ENCODE data around the gene CSTB. TPM values are rescaled to one million over a fixed set of nuclear protein-coding genes. Genes with fewer than 3 reads are reported as not detected.

Gene CSTB
- total and polyA plus RNA-seq, 7 experiments from 2014 or later = 14.7 to 66.5 (median 37.9) TPM

GRCh38 chr21:43799301-43799840, 23.3 kb upstream of the CSTB start:
- H3K27me3 Mint-ChIP-seq = no peaks in the 10 kb centered on the region
- intact Hi-C loops (cut with micrococcal nuclease) = no loop called here
- peaks cover 0 to 9% (median 0%) of the 10 kb centered on the region in 7 donors for H3K4me1 Mint-ChIP-seq
- no peak for ATAC-seq
- Histone ChIP-seq H3K4me3 (ENCODE audit: low read length) (no peak overlapping the region), H3K27ac (ENCODE audit: low read depth, low read length) (no peak overlapping the region), H3K9me3 (ENCODE audit: control insufficient read depth in 2 of 3, low read length in 3 of 3) (no peaks in the 10 kb centered on the region), H3K4me1 (ENCODE audit: control insufficient read depth in 2 of 2, insufficient read depth in 2 of 2, low read length in 2 of 2) (no peaks in the 10 kb centered on the region), H3K36me3 (ENCODE audit: control insufficient read depth in 2 of 3, insufficient read depth in 3 of 3, low read length in 3 of 3) (peaks cover 0 to 100% (median 20%) of the 10 kb centered on the region in 3 experiments), H3K27me3 (ENCODE audit: control insufficient read depth in 2 of 2, insufficient read depth in 2 of 2, low read length in 2 of 2) (no peaks in the 10 kb centered on the region)
- H3K9me3 Mint-ChIP-seq = no peaks in the 10 kb centered on the region
- no peak for DNase-seq
- CTCF ChIA-PET = no interaction called here
- no peak overlapping the region for H3K27ac Mint-ChIP-seq
- H3K36me3 Mint-ChIP-seq = peaks cover 0 to 55% (median 4%) of the 10 kb centered on the region in 5 donors
- H3K4me3 Mint-ChIP-seq = no peak overlapping the region
- POLR2A ChIA-PET = no interaction called here

GRCh38 chr21:43797925-43798715, 22.0 kb upstream of the CSTB start:
- Mint-ChIP-seq H3K4me1 (peaks cover 0 to 6% (median 0%) of the 10 kb centered on the region in 7 donors), H3K9me3 (no peaks in the 10 kb centered on the region), H3K4me3 (no peak overlapping the region), H3K27me3 (no peaks in the 10 kb centered on the region), H3K27ac (no peak overlapping the region), H3K36me3 (peaks cover 0 to 55% (median 4%) of the 10 kb centered on the region in 5 donors)
- Histone ChIP-seq H3K9me3 (ENCODE audit: control insufficient read depth in 2 of 3, low read length in 3 of 3) (no peaks in the 10 kb centered on the region), H3K27ac (ENCODE audit: low read depth, low read length) (no peak overlapping the region), H3K36me3 (ENCODE audit: control insufficient read depth in 2 of 3, insufficient read depth in 3 of 3, low read length in 3 of 3) (peaks cover 0 to 100% (median 20%) of the 10 kb centered on the region in 3 experiments), H3K4me3 (ENCODE audit: low read length) (no peak overlapping the region), H3K27me3 (ENCODE audit: control insufficient read depth in 2 of 2, insufficient read depth in 2 of 2, low read length in 2 of 2) (no peaks in the 10 kb centered on the region), H3K4me1 (ENCODE audit: control insufficient read depth in 2 of 2, insufficient read depth in 2 of 2, low read length in 2 of 2) (no peaks in the 10 kb centered on the region)
- POLR2A ChIA-PET = interaction anchor here (0.7 kb wide), 1 partner anchor 145 kb away, joined by 4 read pairs; no protein-coding TSS in a partner anchor
- ATAC-seq (no peak), DNase-seq (no peak)
- CTCF ChIA-PET = no interaction called here
- intact Hi-C loops (cut with micrococcal nuclease) = no loop called here

GRCh38 chr21:43797415-43797814, 21.3 kb upstream of the CSTB start:
- no peak overlapping the region for H3K4me3 ChIP-seq (ENCODE audit: low read length)
- Mint-ChIP-seq H3K9me3 (no peaks in the 10 kb centered on the region), H3K27ac (no peak overlapping the region), H3K4me3 (no peak overlapping the region), H3K27me3 (no peaks in the 10 kb centered on the region), H3K4me1 (peaks cover 0 to 6% (median 2%) of the 10 kb centered on the region in 7 donors), H3K36me3 (peaks cover 0 to 55% (median 9%) of the 10 kb centered on the region in 5 donors)
- H3K27ac ChIP-seq (ENCODE audit: low read depth, low read length) = no peak overlapping the region
- CTCF ChIA-PET = no interaction called here
- no peak for ATAC-seq
- intact Hi-C loops (cut with micrococcal nuclease) = no loop called here
- no peak for DNase-seq
- no peaks in the 10 kb centered on the region for H3K9me3 ChIP-seq (ENCODE audit: control insufficient read depth in 2 of 3, low read length in 3 of 3)
- H3K4me1 ChIP-seq (ENCODE audit: control insufficient read depth in 2 of 2, insufficient read depth in 2 of 2, low read length in 2 of 2) = no peaks in the 10 kb centered on the region
- POLR2A ChIA-PET = interaction anchor here (0.7 kb wide), 1 partner anchor 146 kb away, joined by 4 read pairs; no protein-coding TSS in a partner anchor
- peaks cover 0 to 100% (median 20%) of the 10 kb centered on the region in 3 experiments for H3K36me3 ChIP-seq (ENCODE audit: control insufficient read depth in 2 of 3, insufficient read depth in 3 of 3, low read length in 3 of 3)
- H3K27me3 ChIP-seq (ENCODE audit: control insufficient read depth in 2 of 2, insufficient read depth in 2 of 2, low read length in 2 of 2) = no peaks in the 10 kb centered on the region

- ATAC-seq (no peak), DNase-seq (no peak)
- no peak overlapping the region for H3K27ac Mint-ChIP-seq
- Histone ChIP-seq H3K27me3 (ENCODE audit: control insufficient read depth in 2 of 2, insufficient read depth in 2 of 2, low read length in 2 of 2) (no peaks in the 10 kb centered on the region), H3K27ac (ENCODE audit: low read depth, low read length) (no peak overlapping the region), H3K9me3 (ENCODE audit: control insufficient read depth in 2 of 3, low read length in 3 of 3) (no peaks in the 10 kb centered on the region), H3K36me3 (ENCODE audit: control insufficient read depth in 2 of 3, insufficient read depth in 3 of 3, low read length in 3 of 3) (peaks cover 6 to 83% (median 20%) of the 10 kb centered on the region in 3 experiments), H3K4me1 (ENCODE audit: control insufficient read depth in 2 of 2, insufficient read depth in 2 of 2, low read length in 2 of 2) (peaks cover 5 to 10% of the 10 kb centered on the region in 2 donors), H3K4me3 (ENCODE audit: low read length) (no peak overlapping the region)
- intact Hi-C loops (cut with micrococcal nuclease) = no loop called here
- ChIA-PET CTCF (no interaction called here), POLR2A (interaction anchor here (0.7 kb wide), 1 partner anchor 144 kb away, joined by 3 read pairs; no protein-coding TSS in a partner anchor)
- H3K27me3 Mint-ChIP-seq = no peaks in the 10 kb centered on the region
- no peak overlapping the region for H3K4me3 Mint-ChIP-seq
- H3K36me3 Mint-ChIP-seq = peaks cover 0 to 43% (median 9%) of the 10 kb centered on the region in 5 donors
- peaks cover 7 to 30% (median 18%) of the 10 kb centered on the region in 7 donors for H3K4me1 Mint-ChIP-seq
- H3K9me3 Mint-ChIP-seq = peaks cover 0 to 1% (median 0%) of the 10 kb centered on the region in 11 donors
Observed at GRCh38 chr21:43794857-43795256, 18.7 kb upstream of the CSTB start.

GRCh38 chr21:43794311-43794710, 18.2 kb upstream of the CSTB start:
- H3K27me3 Mint-ChIP-seq = no peaks in the 10 kb centered on the region
- peaks cover 7 to 31% (median 18%) of the 10 kb centered on the region in 7 donors for H3K4me1 Mint-ChIP-seq
- Histone ChIP-seq H3K4me3 (ENCODE audit: low read length) (no peak overlapping the region), H3K4me1 (ENCODE audit: control insufficient read depth in 2 of 2, insufficient read depth in 2 of 2, low read length in 2 of 2) (peaks cover 5 to 10% of the 10 kb centered on the region in 2 donors), H3K27ac (ENCODE audit: low read depth, low read length) (no peak overlapping the region), H3K36me3 (ENCODE audit: control insufficient read depth in 2 of 3, insufficient read depth in 3 of 3, low read length in 3 of 3) (peaks cover 6 to 78% (median 20%) of the 10 kb centered on the region in 3 experiments), H3K27me3 (ENCODE audit: control insufficient read depth in 2 of 2, insufficient read depth in 2 of 2, low read length in 2 of 2) (no peaks in the 10 kb centered on the region), H3K9me3 (ENCODE audit: control insufficient read depth in 2 of 3, low read length in 3 of 3) (no peaks in the 10 kb centered on the region)
- H3K27ac Mint-ChIP-seq = no peak overlapping the region
- ChIA-PET POLR2A (interaction anchor here (0.7 kb wide), 1 partner anchor 144 kb away, joined by 3 read pairs; no protein-coding TSS in a partner anchor), CTCF (no interaction called here)
- peaks cover 0 to 43% (median 9%) of the 10 kb centered on the region in 5 donors for H3K36me3 Mint-ChIP-seq
- H3K9me3 Mint-ChIP-seq = peaks cover 0 to 1% (median 0%) of the 10 kb centered on the region in 11 donors
- ATAC-seq (no peak), DNase-seq (no peak)
- no peak overlapping the region for H3K4me3 Mint-ChIP-seq
- intact Hi-C loops (cut with micrococcal nuclease) = no loop called here

GRCh38 chr21:43793243-43793642, 17.1 kb upstream of the CSTB start:
- Mint-ChIP-seq H3K27ac (no peak overlapping the region), H3K27me3 (no peaks in the 10 kb centered on the region), H3K4me3 (no peak overlapping the region), H3K4me1 (peaks cover 7 to 33% (median 18%) of the 10 kb centered on the region in 7 donors), H3K9me3 (peaks cover 0 to 1% (median 0%) of the 10 kb centered on the region in 11 donors), H3K36me3 (peaks cover 0 to 35% (median 9%) of the 10 kb centered on the region in 5 donors)
- ATAC-seq (no peak), DNase-seq (no peak)
- Histone ChIP-seq H3K4me3 (ENCODE audit: low read length) (no peak overlapping the region), H3K4me1 (ENCODE audit: control insufficient read depth in 2 of 2, insufficient read depth in 2 of 2, low read length in 2 of 2) (peaks cover 5 to 10% of the 10 kb centered on the region in 2 donors), H3K27me3 (ENCODE audit: control insufficient read depth in 2 of 2, insufficient read depth in 2 of 2, low read length in 2 of 2) (no peaks in the 10 kb centered on the region), H3K27ac (ENCODE audit: low read depth, low read length) (no peak overlapping the region), H3K36me3 (ENCODE audit: control insufficient read depth in 2 of 3, insufficient read depth in 3 of 3, low read length in 3 of 3) (peaks cover 6 to 67% (median 15%) of the 10 kb centered on the region in 3 experiments), H3K9me3 (ENCODE audit: control insufficient read depth in 2 of 3, low read length in 3 of 3) (no peaks in the 10 kb centered on the region)
- CTCF ChIA-PET = no interaction called here
- intact Hi-C loops (cut with micrococcal nuclease) = no loop called here
- POLR2A ChIA-PET = no interaction called here
